K562 (cell line): ENCODE data around the gene TMEM161B. TPM values are rescaled to one million over a fixed set of nuclear protein-coding genes. Genes with fewer than 3 reads are reported as not detected.

ENCODE experiments used
- ATAC-seq: fragments of 200-7000 bp; cut with Tn5 transposase; 3 replicates; pipeline ENCODE4 v1.9.1; 2020; ENCODE audit warnings: moderate library complexity
- BruUV-seq: library from RNA; stranded (reverse); fragments of 400-500 nt; replicated peaks from 2 replicates; lab custom pipeline; 2021; lab: Mats Ljungman, UMichigan
- CTCF ChIA-PET: fragments of 300-600 bp; formaldehyde crosslinking; extraction: SDS; loops from one replicate; lab custom pipeline; 2021; ENCODE audit warnings: low intra/inter-chr PET ratio; lab: Yijun Ruan, JAX
- POLR2A ChIA-PET: fragments of 300-600, 350-650 bp; sonication (Branson Sonifier 250); formaldehyde crosslinking; extraction: SDS; loops from one replicate; lab custom pipeline; 2021; ENCODE audit warnings: antibody characterized with exemption, inconsistent platforms; lab: Yijun Ruan, JAX
- DNase-seq, 4 experiments: peaks; one replicate each; pipeline versions ENCODE4 v3.0.0 to v3.0.0-alpha.2; 2011 to 2018; ENCODE audit warnings: low spot score in 3 of 4, mixed read lengths in 3 of 4; ENCODE audit errors: extremely low read depth in 1 of 4
- FAIRE-seq: peaks from 2 replicates; lab custom pipeline; 2011; peaks lifted over from hg19 to GRCh38; lab: Jason Lieb, UNC
- H2AFZ ChIP-seq: 2 replicates; pipeline ENCODE4 v1.6.0; 2011; ENCODE audit warnings: low read depth, low read length, control low read depth, inconsistent platforms
- H3K27ac ChIP-seq: fragments of 200-600 bp; 3 replicates; pipeline ENCODE4 v1.8.0; 2011; ENCODE audit warnings: low read depth, mild to moderate bottlenecking, control low read depth, inconsistent platforms, low read length, moderate library complexity, mixed read lengths; ENCODE audit errors: extremely low read depth
- H3K27me3 ChIP-seq, 2 experiments: fragments of 300-600 bp in 1 of 2; 2 replicates in 1 of 2; 3 replicates in 1 of 2; pipeline versions ENCODE4 v1.6.0 to v1.8.0; 2011; ENCODE audit warnings: inconsistent platforms in 2 of 2, low read length in 2 of 2, mild to moderate bottlenecking in 1 of 2, mixed read lengths in 1 of 2, moderate library complexity in 1 of 2; ENCODE audit not compliant: control insufficient read depth in 2 of 2, insufficient read depth in 2 of 2
- H3K36me3 ChIP-seq: fragments of 300-600 bp; 3 replicates; pipeline ENCODE4 v1.8.0; 2011; ENCODE audit warnings: mild to moderate bottlenecking, low read length, inconsistent platforms; ENCODE audit not compliant: control insufficient read depth, insufficient read depth
- H3K4me1 ChIP-seq, 2 experiments: fragments of 200-600 bp in 1 of 2; replicated peaks in 1 of 2; 2 replicates in 1 of 2; 3 replicates in 1 of 2; pipeline versions ENCODE4 v1.5.1 to v1.8.0; 2011; ENCODE audit warnings: inconsistent platforms in 2 of 2, low read length in 2 of 2, mild to moderate bottlenecking in 1 of 2, mixed read lengths in 1 of 2, moderate library complexity in 1 of 2; ENCODE audit not compliant: control insufficient read depth in 2 of 2, insufficient read depth in 2 of 2
- H3K4me2 ChIP-seq: 2 replicates; pipeline ENCODE4 v1.6.1; 2011; ENCODE audit warnings: low read length, control low read depth, inconsistent platforms, mixed read lengths; ENCODE audit not compliant: insufficient read depth
- H3K4me3 ChIP-seq: fragments of 200-600 bp; sonication (generic), shearing (Covaris generic); 2 replicates; pipeline ENCODE4 v1.5.1; 2016; ENCODE audit warnings: control low read depth, inconsistent platforms
- H3K79me2 ChIP-seq: fragments of 200-600 bp; 3 replicates; pipeline ENCODE4 v1.8.0; 2011; ENCODE audit warnings: low read length, inconsistent platforms; ENCODE audit not compliant: control insufficient read depth, insufficient read depth
- H3K9ac ChIP-seq, 2 experiments: 2 replicates each; pipeline versions ENCODE4 v1.6.0 to v1.6.1; 2011; ENCODE audit warnings: low read depth in 2 of 2, low read length in 2 of 2, control low read depth in 1 of 2, inconsistent platforms in 1 of 2, mild to moderate bottlenecking in 1 of 2, mixed read lengths in 1 of 2; ENCODE audit not compliant: insufficient read depth in 1 of 2
- H3K9me1 ChIP-seq: one replicate; pipeline ENCODE4 v1.6.0; 2011; ENCODE audit warnings: inconsistent platforms, mild to moderate bottlenecking, low read length, moderate library complexity; ENCODE audit not compliant: control insufficient read depth, insufficient read depth
- H3K9me3 ChIP-seq: replicated peaks from 2 replicates; pipeline ENCODE4 v1.5.1; 2011; ENCODE audit warnings: low read depth, low read length, inconsistent platforms; ENCODE audit not compliant: control insufficient read depth, insufficient read depth
- H4K20me1 ChIP-seq: replicated peaks from 2 replicates; pipeline ENCODE4 v1.6.1; 2011; ENCODE audit warnings: low read length, inconsistent platforms, mixed read lengths; ENCODE audit not compliant: control insufficient read depth, insufficient read depth
- HEY1 ChIP-seq: fragments of 250-450 bp; sonication (Bioruptor Pico); IDR thresholded peaks from 2 replicates; pipeline ENCODE4 v1.5.0; 2020; ENCODE audit warnings: mild to moderate bottlenecking, moderate library complexity, borderline replicate concordance
- MCM3 ChIP-seq: fragments of 450-650 bp; IDR thresholded peaks from 2 replicates; pipeline ENCODE4 v1.6.1; 2016
- MEIS2 ChIP-seq: fragments of 450-650 bp; IDR thresholded peaks from 2 replicates; pipeline ENCODE4 v1.6.1; 2014; ENCODE audit warnings: mild to moderate bottlenecking; ENCODE audit not compliant: partially characterized antibody
- SAP30 ChIP-seq: fragments of 200-600 bp; sonication (generic); IDR thresholded peaks from 2 replicates; pipeline ENCODE4 v1.6.1; 2012; ENCODE audit warnings: borderline replicate concordance, low read depth, mild to moderate bottlenecking, moderate library complexity, low read length, control low read depth, inconsistent platforms; ENCODE audit not compliant: insufficient read depth, poor library complexity, severe bottlenecking
- SRSF1 ChIP-seq: fragments of 200-400 bp; formaldehyde crosslinking; IDR thresholded peaks from 2 replicates; pipeline ENCODE4 v1.6.1; 2017; ENCODE audit warnings: mild to moderate bottlenecking, low read depth, low read length, moderate library complexity
- ZNF24 ChIP-seq: fragments of 450-650 bp; IDR thresholded peaks from 2 replicates; pipeline ENCODE4 v1.6.1; 2016
- ZNF830 ChIP-seq: fragments of 250-450 bp; sonication (Bioruptor Pico); IDR thresholded peaks from 2 replicates; pipeline ENCODE4 v1.5.0; 2021; ENCODE audit warnings: mild to moderate bottlenecking
- WGBS: fragments of 100-300 bp; shearing (Covaris generic); methylation state at CpG from one replicate; pipeline ENCODE4 v1.1.6; 2016; ENCODE audit warnings: low coverage, mixed read lengths; ENCODE audit not compliant: insufficient coverage; ENCODE audit errors: missing lambda C conversion rate; 5-methylcytosine and 5-hydroxymethylcytosine counted together
- in situ Hi-C: fragments of 300-500 bp; cut with MboI; formaldehyde crosslinking; loops from 4 replicates; pipeline ENCODE4 v1.15.0; 2018; ENCODE audit warnings: inconsistent platforms, mixed read lengths
- intact Hi-C: fragments of 100-400 bp; cut with micrococcal nuclease; formaldehyde crosslinking; loops from 2 replicates; pipeline ENCODE4 v1.14.2; 2022
- polyA plus RNA-seq, 8 experiments: library from polyadenylated mRNA; depleted of rRNA in 4 of 8; stranded (reverse) in 5 of 8; unstranded in 3 of 8; fragments of >200 nt; fragmentation: Nextera tagmentation in 2 of 8; fragmentation: Illumina TruSeq in 1 of 8; extraction: Ambion mirVana in 2 of 8; extraction: Trizol in 1 of 8; gene quantifications; 2 replicates each; pipeline versions ENCODE4 v1.2.1 to v1.2.3, GENCODE V29; 2011 to 2014; ENCODE audit warnings: inconsistent platforms in 1 of 8, missing spikeins in 1 of 8
- total RNA-seq, 7 experiments: library from RNA; depleted of rRNA in 6 of 7; stranded (reverse); fragments of >200 nt in 6 of 7; fragmentation: Illumina TruSeq in 2 of 7; extraction: Trizol in 2 of 7; gene quantifications; 2 replicates each; pipeline versions ENCODE4 v1.2.1 to v1.2.3, GENCODE V29; 2011 to 2021; ENCODE audit warnings: low replicate concordance in 1 of 7
- TF ChIP-seq, protein P1 (sequence below): fragments of 450-650 bp; IDR thresholded peaks from 2 replicates; pipeline ENCODE4 v1.6.1; 2016
- TF ChIP-seq, protein P2 (sequence below), 2 experiments: IDR thresholded peaks in 1 of 2; conservative IDR thresholded peaks in 1 of 2; 2 replicates each; pipeline ENCODE4 v1.6.1; 2016; ENCODE audit warnings: low read depth in 2 of 2, mild to moderate bottlenecking in 1 of 2, missing compliant biosample characterization in 1 of 2, missing genetic modification characterization in 1 of 2, moderate library complexity in 1 of 2

TMEM161B gene
- total and polyA plus RNA-seq, 9 of the 15 experiments (the other 6 are each of a cell fraction or from before 2014, with no cell fraction given): 18.9 to 57.1 (median 40.6) TPM

DNA sequence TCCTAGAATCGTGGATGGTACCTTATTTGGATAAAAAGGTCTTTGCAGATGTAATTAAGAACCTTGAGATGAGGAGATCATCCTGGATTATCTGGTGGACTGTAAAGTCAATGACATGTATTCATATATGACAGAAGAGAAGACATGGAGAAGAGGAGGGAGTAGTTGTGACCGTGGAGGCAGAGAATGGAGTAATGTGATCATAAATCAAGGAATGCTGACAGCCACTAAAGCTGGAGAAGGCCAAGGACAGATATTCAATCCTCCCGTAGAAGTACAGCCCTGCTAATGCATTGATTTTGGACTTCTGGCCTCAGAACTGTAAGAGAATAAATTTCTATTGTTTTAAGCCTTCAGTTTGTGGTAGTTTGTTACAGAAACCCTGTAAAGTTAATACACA is 18.7 kb upstream of the TMEM161B start:
- Histone ChIP-seq H3K9me1 (no peaks in the 10 kb centered on the region), H3K9me3 (no peaks in the 10 kb centered on the region), H3K4me3 (no peak overlapping the region), H4K20me1 (no peaks in the 10 kb centered on the region), H3K27ac (no peak overlapping the region), H3K9ac (no peak overlapping the region), H3K4me1 (no peaks in the 10 kb centered on the region), H3K27me3 (no peaks in the 10 kb centered on the region), H3K4me2 (no peak overlapping the region), H3K36me3 (peaks cover 37% of the 10 kb centered on the region), H2AFZ (no peak overlapping the region), H3K79me2 (no peaks in the 10 kb centered on the region)
- intact Hi-C loops: no loop called here
- in situ Hi-C loops: no loop called here
- DNase-seq (no peak), FAIRE-seq (peak; percentile 26), ATAC-seq (no peak)
- ChIA-PET CTCF (no interaction called here), POLR2A (no interaction called here)
- no TSS peak for BruUV-seq
- 45% methylated on average over 3 of the region's 3 CpGs for WGBS
- TF ChIP-seq SAP30 (no peak), MEIS2 (peak; percentile 70), SRSF1 (no peak), MCM3 (no peak), ZNF830 (CRISPR knock-in tag) (no peak), HEY1 (CRISPR knock-in tag) (no peak), ZNF24 (no peak)
- TF ChIP-seq, protein P1, sequence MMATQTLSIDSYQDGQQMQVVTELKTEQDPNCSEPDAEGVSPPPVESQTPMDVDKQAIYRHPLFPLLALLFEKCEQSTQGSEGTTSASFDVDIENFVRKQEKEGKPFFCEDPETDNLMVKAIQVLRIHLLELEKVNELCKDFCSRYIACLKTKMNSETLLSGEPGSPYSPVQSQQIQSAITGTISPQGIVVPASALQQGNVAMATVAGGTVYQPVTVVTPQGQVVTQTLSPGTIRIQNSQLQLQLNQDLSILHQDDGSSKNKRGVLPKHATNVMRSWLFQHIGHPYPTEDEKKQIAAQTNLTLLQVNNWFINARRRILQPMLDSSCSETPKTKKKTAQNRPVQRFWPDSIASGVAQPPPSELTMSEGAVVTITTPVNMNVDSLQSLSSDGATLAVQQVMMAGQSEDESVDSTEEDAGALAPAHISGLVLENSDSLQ: peak; percentile 86
- TF ChIP-seq, protein P2, sequence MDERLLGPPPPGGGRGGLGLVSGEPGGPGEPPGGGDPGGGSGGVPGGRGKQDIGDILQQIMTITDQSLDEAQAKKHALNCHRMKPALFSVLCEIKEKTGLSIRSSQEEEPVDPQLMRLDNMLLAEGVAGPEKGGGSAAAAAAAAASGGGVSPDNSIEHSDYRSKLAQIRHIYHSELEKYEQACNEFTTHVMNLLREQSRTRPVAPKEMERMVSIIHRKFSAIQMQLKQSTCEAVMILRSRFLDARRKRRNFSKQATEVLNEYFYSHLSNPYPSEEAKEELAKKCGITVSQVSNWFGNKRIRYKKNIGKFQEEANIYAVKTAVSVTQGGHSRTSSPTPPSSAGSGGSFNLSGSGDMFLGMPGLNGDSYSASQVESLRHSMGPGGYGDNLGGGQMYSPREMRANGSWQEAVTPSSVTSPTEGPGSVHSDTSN (CRISPR knock-in tag; IDR thresholded peaks at IDR 0.05; ENCODE audit: low read depth): no peak
- TF ChIP-seq, protein P2 (tag; conservative IDR thresholded peaks at IDR 0.05; ENCODE audit: low read depth): peak; percentile 75
